Measurements from ENCODE around the gene PDGFA. TPM values are rescaled to one million over a fixed set of nuclear protein-coding genes. Genes with fewer than 3 reads are reported as not detected.

Gene PDGFA
- total RNA-seq, 2 donors from 2014 or later, result 34.9 to 50.5 TPM

DNA sequence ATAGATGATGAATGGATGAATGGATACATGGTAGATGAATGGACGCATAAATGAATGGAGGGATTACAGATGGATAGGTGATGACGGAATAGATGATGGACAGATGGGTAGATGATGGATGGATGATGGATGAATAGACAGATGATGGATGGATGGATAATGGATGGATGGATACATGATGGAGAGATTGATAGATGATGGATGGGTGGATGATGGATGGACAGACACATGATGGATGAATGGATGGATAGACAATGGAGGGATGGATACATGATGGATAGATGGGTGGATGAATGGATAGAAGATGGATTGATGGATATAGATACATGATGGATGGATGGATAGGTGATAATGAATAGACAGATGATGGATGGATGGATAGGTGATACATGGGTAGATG is 8.8 kb upstream of the PDGFA start:
- DNase-seq, result no peak
- H3K9ac ChIP-seq (ENCODE audit: low read depth in 2 of 2, low read length in 2 of 2), result no peak overlapping the region
- H3K27me3 ChIP-seq, result peaks cover 5% of the 10 kb centered on the region
- H3K4me3 ChIP-seq, result no peak overlapping the region
- TF ChIP-seq CTCF (IDR thresholded peaks at IDR 0.05), result no peak
- intact Hi-C loops (cut with DNase I), result loop anchor here (10.0 kb wide), 2 partner anchors 196 to 346 kb away; partner anchors contain the start of genes DNAAF5, GET4 and PRKAR1B
- H3K9me3 ChIP-seq, result no peaks in the 10 kb centered on the region
- H3K4me1 ChIP-seq, result no peaks in the 10 kb centered on the region
- no peaks in the 10 kb centered on the region for H3K36me3 ChIP-seq
- H3K27ac ChIP-seq, result no peak overlapping the region

- Histone ChIP-seq H3K4me3 (no peak overlapping the region), H3K27ac (no peak overlapping the region), H3K36me3 (no peaks in the 10 kb centered on the region), H3K9ac (ENCODE audit: low read depth in 2 of 2, low read length in 2 of 2) (no peak overlapping the region), H3K27me3 (peaks cover 8% of the 10 kb centered on the region), H3K9me3 (no peaks in the 10 kb centered on the region), H3K4me1 (peaks cover 2% of the 10 kb centered on the region)
- no peak for DNase-seq
- intact Hi-C loops (cut with DNase I), result loop anchor here (10.0 kb wide), 2 partner anchors 197 to 347 kb away; partner anchors contain the start of genes DNAAF5, GET4 and PRKAR1B
- no peak for TF ChIP-seq CTCF (IDR thresholded peaks at IDR 0.05)
Measured at GRCh38 chr7:527723-528122, 8.1 kb upstream of the PDGFA start.

DNA sequence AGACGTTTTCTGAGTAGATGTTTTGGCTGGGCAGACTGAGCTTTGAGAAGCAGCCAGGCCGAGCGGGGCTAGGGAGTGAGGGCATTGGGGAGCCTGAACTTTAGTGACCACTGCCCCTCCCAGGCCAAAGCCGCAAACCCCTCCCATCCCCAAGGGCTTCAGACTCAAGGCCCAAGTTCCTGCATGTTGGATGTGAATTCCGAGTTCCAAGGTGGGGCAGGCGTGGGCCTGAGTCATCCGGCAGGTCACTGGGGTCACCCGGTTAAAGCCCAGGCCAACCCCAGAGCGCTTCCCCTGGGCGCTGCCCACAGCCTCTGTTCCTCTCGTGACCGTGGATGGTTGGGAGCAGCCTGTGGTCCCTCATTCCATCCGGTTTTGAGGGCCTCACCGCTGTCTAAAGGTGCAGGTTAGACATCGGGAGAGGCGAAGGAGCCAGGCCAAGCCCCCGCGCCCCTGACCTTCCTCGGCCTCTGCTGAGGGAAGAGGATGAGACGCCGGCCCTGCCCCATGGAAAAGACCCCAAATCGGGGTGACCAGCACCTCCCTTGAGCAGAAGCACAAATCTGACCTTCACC is 6.9 kb upstream of the PDGFA start:
- Histone ChIP-seq H3K27me3 (peaks cover 20% of the 10 kb centered on the region), H3K9ac (ENCODE audit: low read depth in 2 of 2, low read length in 2 of 2) (no peak overlapping the region), H3K4me3 (no peak overlapping the region), H3K27ac (no peak overlapping the region), H3K9me3 (no peaks in the 10 kb centered on the region), H3K4me1 (peaks cover 13% of the 10 kb centered on the region), H3K36me3 (no peaks in the 10 kb centered on the region)
- intact Hi-C loops (cut with DNase I), result loop anchor here (10.0 kb wide), 2 partner anchors 198 to 348 kb away; partner anchors contain the start of genes DNAAF5, GET4 and PRKAR1B
- TF ChIP-seq CTCF (IDR thresholded peaks at IDR 0.05), result no peak
- DNase-seq, result no peak

DNA sequence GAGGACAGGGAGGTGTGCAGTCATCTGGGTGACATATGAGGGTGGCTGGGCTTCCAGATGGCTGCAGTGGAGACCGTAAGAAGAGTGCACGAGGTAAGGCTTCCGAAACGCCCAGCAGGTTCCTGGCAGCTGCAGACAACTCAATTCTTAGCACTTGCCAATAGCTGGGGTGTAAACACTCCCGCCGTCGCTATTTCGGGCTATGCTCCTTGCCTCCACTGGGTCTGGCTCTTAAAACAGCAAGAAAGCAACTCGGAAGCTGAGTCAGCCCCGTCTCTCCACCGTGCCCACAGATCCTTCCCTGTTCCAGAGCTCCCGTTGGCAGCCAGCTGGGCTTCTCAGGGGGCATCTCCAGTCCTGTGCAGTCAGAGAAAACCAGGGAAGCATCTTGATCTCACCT is 6.1 kb upstream of the PDGFA start:
- intact Hi-C loops (cut with DNase I), result loop anchor here (10.0 kb wide), 2 partner anchors 199 to 349 kb away; partner anchors contain the start of genes DNAAF5, GET4 and PRKAR1B
- DNase-seq, result no peak
- H3K9me3 ChIP-seq, result no peaks in the 10 kb centered on the region

GRCh38 chr7:524800-525199 is 5.2 kb upstream of the PDGFA start:
- Histone ChIP-seq H3K9ac (ENCODE audit: low read depth in 2 of 2, low read length in 2 of 2) (no peak overlapping the region), H3K27me3 (peaks cover 29% of the 10 kb centered on the region), H3K4me3 (no peak overlapping the region), H3K4me1 (peaks cover 20% of the 10 kb centered on the region), H3K36me3 (no peaks in the 10 kb centered on the region), H3K27ac (no peak overlapping the region), H3K9me3 (no peaks in the 10 kb centered on the region)
- DNase-seq, result no peak
- intact Hi-C loops (cut with DNase I), result loop anchor here (10.0 kb wide), 2 partner anchors 200 to 350 kb away; partner anchors contain the start of genes DNAAF5, GET4 and PRKAR1B
- TF ChIP-seq CTCF (IDR thresholded peaks at IDR 0.05), result no peak

More for the DNA sequence above, 6.1 kb upstream of the PDGFA start:
- Histone ChIP-seq H3K27ac (no peak overlapping the region), H3K4me1 (peaks cover 20% of the 10 kb centered on the region), H3K9ac (ENCODE audit: low read depth in 2 of 2, low read length in 2 of 2) (no peak overlapping the region), H3K27me3 (peaks cover 26% of the 10 kb centered on the region), H3K36me3 (no peaks in the 10 kb centered on the region), H3K4me3 (no peak overlapping the region)
- TF ChIP-seq CTCF (IDR thresholded peaks at IDR 0.05), result no peak

Data from colonic mucosa (tissue), 4 donors.